Activated CD8-positive, alpha-beta T cell treated with anti-CD3 and anti-CD28 coated beads, Interleukin-2, amount 10 ng/mL, durations not matched to agents 7 days and 5 days (primary cell): Measurements from ENCODE around the gene SMIM41. TPM values are rescaled to one million over a fixed set of nuclear protein-coding genes. Genes with fewer than 3 reads are reported as not detected.
A peak's percentile ranks its signal among the peaks of the same experiment; 100 is the strongest.

Source experiments
- ATAC-seq: fragments of 150-1000 bp; cut with Tn5 transposase; one replicate; pipeline ENCODE4 v1.10.0; 2021; ENCODE audit warnings: moderate library complexity
- CTCF ChIA-PET: fragments of 350-600 bp; sonication (Branson Sonifier 250); formaldehyde crosslinking; loops from one replicate; lab custom pipeline; 2021; ENCODE audit warnings: antibody characterized with exemption; lab: Charles Lee
- POLR2A ChIA-PET: fragments of 350-600 bp; sonication (Branson Sonifier 250); formaldehyde crosslinking; loops from one replicate; lab custom pipeline; 2021; ENCODE audit warnings: antibody characterized with exemption; lab: Charles Lee
- DNase-seq: peaks from one replicate; pipeline ENCODE4 v3.0.0-alpha.2; 2020
- H3K27ac Mint-ChIP-seq: one replicate; pipeline ENCODE4 v1.8.0; 2021; ENCODE audit warnings: mild to moderate bottlenecking, mixed read lengths
- H3K27me3 Mint-ChIP-seq: one replicate; pipeline ENCODE4 v1.8.0; 2021; ENCODE audit warnings: low read depth, mixed read lengths
- H3K36me3 Mint-ChIP-seq: one replicate; pipeline ENCODE4 v1.8.0; 2021; ENCODE audit warnings: low read depth, mixed read lengths
- H3K4me1 Mint-ChIP-seq: one replicate; pipeline ENCODE4 v1.8.0; 2021; ENCODE audit warnings: low read depth, mixed read lengths
- H3K4me3 Mint-ChIP-seq: one replicate; pipeline ENCODE4 v1.8.0; 2021; ENCODE audit warnings: mild to moderate bottlenecking, mixed read lengths
- H3K9me3 Mint-ChIP-seq: one replicate; pipeline ENCODE4 v1.8.0; 2022; ENCODE audit warnings: mixed read lengths; ENCODE audit not compliant: insufficient read depth
- total RNA-seq, 2 experiments: library from RNA; stranded (reverse); gene quantifications; one replicate each; pipeline ENCODE4 v1.2.3, GENCODE V29; 2021

Gene SMIM41
- total RNA-seq, 2 experiments from 2014 or later, result not detected

GRCh38 chr12:52156311-52156710, 76.8 kb downstream of the SMIM41 start:
- Mint-ChIP-seq H3K9me3 (no peaks in the 10 kb centered on the region), H3K36me3 (no peaks in the 10 kb centered on the region), H3K27me3 (peaks cover 6% of the 10 kb centered on the region), H3K4me1 (peaks cover 26% of the 10 kb centered on the region), H3K27ac (no peak overlapping the region), H3K4me3 (no peak overlapping the region)
- CTCF ChIA-PET, result interaction anchor here (0.7 to 3.6 kb wide), 9 partner anchors 21 to 728 kb away, joined by 3 to 25 read pairs (median 5); no protein-coding TSS in a partner anchor
- no peak for ATAC-seq
- DNase-seq, result no peak
- POLR2A ChIA-PET, result no interaction called here

DNA sequence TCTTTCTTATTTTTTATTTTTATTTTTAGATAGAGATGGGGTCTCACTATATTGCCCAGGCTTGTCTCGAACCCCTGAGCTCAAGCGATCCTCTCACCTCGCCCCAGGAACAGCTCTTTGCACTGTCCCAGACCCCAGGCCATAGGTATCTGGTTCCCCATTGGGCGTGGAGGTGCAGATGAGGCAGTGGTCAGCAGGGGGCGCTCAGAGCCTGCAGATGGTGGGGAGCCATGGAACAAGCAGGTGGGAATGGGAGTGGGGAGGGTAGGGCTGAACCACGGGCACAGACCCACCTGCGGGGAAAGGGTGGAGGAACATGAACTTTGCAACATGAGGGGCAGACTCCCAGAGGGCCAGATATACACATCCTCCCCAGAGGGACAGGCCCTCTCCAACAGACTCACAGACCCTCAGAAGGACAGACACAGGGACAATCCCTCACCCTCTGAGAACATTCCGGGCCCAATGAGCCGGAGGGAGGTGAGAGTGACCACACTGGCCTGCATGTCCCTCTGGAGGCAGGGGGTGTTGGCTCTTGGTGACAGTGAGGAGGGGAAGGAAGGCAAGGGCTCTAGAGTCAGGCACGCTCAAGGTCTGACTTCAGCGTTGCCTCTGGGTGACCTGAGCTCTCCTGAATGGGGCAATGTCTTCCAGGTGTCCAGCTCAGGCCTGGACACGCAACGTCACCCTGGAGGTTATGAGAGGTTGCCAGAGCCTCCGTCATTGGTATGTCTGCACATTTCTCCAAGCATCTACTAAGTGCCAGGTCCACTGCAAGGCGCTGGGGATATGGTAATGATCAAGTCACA, 77.5 kb downstream of the SMIM41 start:
- peaks cover 2% of the 10 kb centered on the region for H3K27me3 Mint-ChIP-seq
- no peak overlapping the region for H3K4me3 Mint-ChIP-seq
- ATAC-seq (peak; percentile 54), DNase-seq (peak; percentile 81)
- no peaks in the 10 kb centered on the region for H3K36me3 Mint-ChIP-seq
- ChIA-PET CTCF (interaction anchor here (0.6 to 3.6 kb wide), 19 partner anchors 16 to 728 kb away, joined by 3 to 25 read pairs (median 4); no protein-coding TSS in a partner anchor), POLR2A (no interaction called here)
- H3K4me1 Mint-ChIP-seq, result peaks cover 27% of the 10 kb centered on the region
- peak overlapping the region; percentile 33 for H3K27ac Mint-ChIP-seq
- no peaks in the 10 kb centered on the region for H3K9me3 Mint-ChIP-seq

DNA sequence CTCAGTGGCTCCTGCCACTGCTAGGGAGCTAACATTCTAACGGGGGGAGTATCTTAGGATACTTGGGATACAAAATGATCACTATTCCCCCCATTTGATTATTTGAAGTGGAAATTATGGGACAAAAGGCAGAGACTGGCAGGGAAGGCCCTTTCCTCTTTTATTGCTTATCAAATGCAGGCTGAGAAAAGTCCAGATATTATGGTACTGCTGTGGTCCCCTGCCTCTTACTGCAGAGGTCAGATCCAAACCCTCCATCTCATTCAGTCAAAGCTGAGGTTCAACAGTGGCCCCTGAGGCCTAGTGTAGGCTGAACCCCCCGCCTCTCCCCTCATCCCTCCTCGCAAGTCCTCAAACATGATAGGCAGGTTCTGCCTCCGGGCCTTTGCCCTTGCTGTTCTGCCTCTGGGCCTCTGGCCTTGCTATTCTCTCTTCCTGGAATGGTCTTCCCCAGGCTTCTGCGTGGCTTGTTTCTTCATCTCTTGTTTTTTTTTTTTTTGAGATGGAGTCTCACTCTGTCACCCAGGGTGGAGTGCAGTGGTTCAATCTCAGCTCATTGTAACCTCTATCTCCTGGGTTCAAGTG, 78.2 kb downstream of the SMIM41 start:
- CTCF ChIA-PET, result interaction anchor here (0.6 to 3.6 kb wide), 18 partner anchors 15 to 1089 kb away, joined by 3 to 25 read pairs (median 4); no protein-coding TSS in a partner anchor
- Mint-ChIP-seq H3K4me3 (no peak overlapping the region), H3K27ac (no peak overlapping the region), H3K9me3 (no peaks in the 10 kb centered on the region), H3K4me1 (peaks cover 34% of the 10 kb centered on the region), H3K27me3 (peaks cover 2% of the 10 kb centered on the region), H3K36me3 (no peaks in the 10 kb centered on the region)
- DNase-seq (no peak), ATAC-seq (no peak)
- POLR2A ChIA-PET, result no interaction called here

Other genes starting within 250 kb of the SMIM41 start
- under 1 TPM; 0.32 to 0.37 TPM for gene FIGNL2, start 231.0 kb upstream of the SMIM41 start, total RNA-seq
- gene ANKRD33, start 191.6 kb upstream of the SMIM41 start, total RNA-seq, result not detected
- gene ACVRL1, start 172.2 kb upstream of the SMIM41 start, total RNA-seq, result not detected
- gene ACVR1B, start 128.0 kb upstream of the SMIM41 start, total RNA-seq, result 1 to 10 TPM; 7.8 to 8.8 TPM
- 10 to 100 TPM; 11.0 to 12.5 TPM for gene TAMALIN, start 72.8 kb upstream of the SMIM41 start, total RNA-seq
- gene NR4A1, start 28.3 kb upstream of the SMIM41 start, total RNA-seq, result 1 to 10 TPM; 4.3 to 5.6 TPM
- 10 to 100 TPM; 28.8 to 31.1 TPM for gene ATG101, start 9.7 kb upstream of the SMIM41 start, total RNA-seq
- gene KRT80, start 112.3 kb downstream of the SMIM41 start, total RNA-seq, result not detected
- gene KRT7, start 153.5 kb downstream of the SMIM41 start, total RNA-seq, result 10 to 100 TPM; 14.4 to 14.7 TPM
- gene KRT86, start 194.9 kb downstream of the SMIM41 start, total RNA-seq, result 1 to 10 TPM; 1.1 TPM
- gene KRT81, start 211.8 kb downstream of the SMIM41 start, total RNA-seq, result under 1 TPM; 0.29 to 0.42 TPM
- gene KRT83, start 241.7 kb downstream of the SMIM41 start, total RNA-seq, result not detected